ENCODE results near the gene ROS1. TPM values are rescaled to one million over a fixed set of nuclear protein-coding genes. Genes with fewer than 3 reads are reported as not detected.
"Not testable (repeated sequence)": the region's sequence is repeated elsewhere in the genome, so short reads cannot be mapped to it uniquely, and the experiment has no call there.

Gene ROS1
- total RNA-seq, 5 donors from 2014 or later (not counting 1 experiment from before 2014, with no cell fraction given) = 0.03 to 0.07 (median 0.06) TPM; not detected in 2

DNA sequence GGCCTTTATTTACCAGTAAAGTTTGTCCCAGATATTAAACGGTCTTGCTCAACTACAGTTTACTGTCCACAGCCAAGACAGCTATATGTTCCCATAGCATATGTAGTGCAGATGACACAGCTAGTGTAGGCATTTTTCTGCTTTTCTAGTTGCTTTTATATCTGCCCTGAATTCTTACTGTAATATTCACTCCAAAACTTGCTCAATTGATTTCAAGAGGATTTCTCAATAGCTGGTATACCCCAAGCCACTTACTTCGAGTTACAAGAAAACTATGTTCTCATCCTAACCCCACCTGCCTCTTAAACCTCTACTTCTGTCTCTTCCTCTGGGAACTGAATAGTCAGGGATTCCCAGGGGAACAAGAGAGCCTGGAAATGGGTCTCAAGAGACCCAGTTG lies 18.9 kb upstream of the ROS1 start:
- H3K36me3 Mint-ChIP-seq = no peaks in the 10 kb centered on the region
- CTCF ChIA-PET = interaction anchor here (0.7 to 1.3 kb wide), 5 partner anchors 18 to 535 kb away, joined by 3 to 4 read pairs (median 3); no protein-coding TSS in a partner anchor
- no peak overlapping the region for H3K4me3 Mint-ChIP-seq
- H3K9me3 Mint-ChIP-seq = no peaks in the 10 kb centered on the region
- Histone ChIP-seq H3K4me1 (ENCODE audit: control insufficient read depth in 1 of 2, extremely low read depth in 1 of 2, insufficient read depth in 2 of 2, low read length in 2 of 2) (peaks cover 0 to 1% of the 10 kb centered on the region in 2 experiments), H3K9me3 (peaks cover 2% of the 10 kb centered on the region), H3K36me3 (ENCODE audit: control insufficient read depth in 2 of 2, extremely low read depth in 1 of 2, insufficient read depth in 1 of 2, low read length in 1 of 2) (no peaks in the 10 kb centered on the region), H3K4me3 (ENCODE audit: control insufficient read depth in 1 of 2, extremely low read depth in 1 of 2, low read length in 1 of 2) (no peak overlapping the region), H3K27me3 (replicated peaks in 1 of 2; ENCODE audit: control insufficient read depth in 2 of 2, extremely low read depth in 1 of 2, insufficient read depth in 2 of 2, low read length in 1 of 2) (peaks cover 0 to 5% of the 10 kb centered on the region in 2 experiments), H3K27ac (ENCODE audit: low read length) (no peak overlapping the region)
- ATAC-seq (replicated peaks in 1 of 4) (no peak), DNase-seq (no peak)
- peaks cover 33 to 56% of the 10 kb centered on the region in 2 donors for H3K27me3 Mint-ChIP-seq
- H3K4me1 Mint-ChIP-seq = no peaks in the 10 kb centered on the region
- no peak overlapping the region for H3K27ac Mint-ChIP-seq
- POLR2A ChIA-PET = no interaction called here
- WGBS (ENCODE audit: insufficient coverage) = no CpG with 5 or more reads among the region's 2 CpGs

DNA sequence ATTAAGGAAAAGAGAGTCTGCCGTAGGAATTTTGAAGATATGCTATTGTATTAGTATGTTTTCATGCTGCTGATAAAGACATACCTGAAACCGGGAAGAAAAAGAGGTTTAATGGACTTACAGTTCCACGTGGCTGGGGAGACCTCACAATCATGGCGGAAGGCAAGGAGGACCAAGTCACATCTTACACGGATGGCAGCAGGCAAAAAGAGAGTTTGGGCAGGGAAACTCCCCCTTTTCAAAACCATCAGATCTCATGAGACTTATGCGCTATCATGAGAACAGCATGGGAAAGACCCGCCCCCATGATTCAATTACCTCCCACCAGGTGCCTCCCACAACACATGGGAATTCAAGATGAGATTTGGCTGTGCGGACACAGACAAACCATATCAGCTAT lies 16.6 kb upstream of the ROS1 start:
- H3K27me3 ChIP-seq (replicated peaks in 1 of 2; ENCODE audit: control insufficient read depth in 2 of 2, extremely low read depth in 1 of 2, insufficient read depth in 2 of 2, low read length in 1 of 2); H3K36me3 ChIP-seq (ENCODE audit: control insufficient read depth in 2 of 2, extremely low read depth in 1 of 2, insufficient read depth in 1 of 2, low read length in 1 of 2); H3K27ac ChIP-seq (ENCODE audit: low read length); H3K4me1 Mint-ChIP-seq; H3K4me3 Mint-ChIP-seq; POLR2A ChIA-PET; H3K36me3 Mint-ChIP-seq; H3K4me3 ChIP-seq (ENCODE audit: control insufficient read depth in 1 of 2, extremely low read depth in 1 of 2, low read length in 1 of 2); H3K9me3 ChIP-seq; H3K9me3 Mint-ChIP-seq; DNase-seq; ATAC-seq (replicated peaks in 1 of 4); H3K27ac Mint-ChIP-seq; H3K4me1 ChIP-seq (ENCODE audit: control insufficient read depth in 1 of 2, extremely low read depth in 1 of 2, insufficient read depth in 2 of 2, low read length in 2 of 2): not testable (repeated sequence)
- 88% methylated on average over 4 of the region's 8 CpGs for WGBS (ENCODE audit: insufficient coverage)
- peaks cover 28 to 51% of the 10 kb centered on the region in 2 donors for H3K27me3 Mint-ChIP-seq
- CTCF ChIA-PET = interaction anchor here in 1 of 2 donors (0.7 kb wide), 1 partner anchor 37 kb away, joined by 3 read pairs; no protein-coding TSS in a partner anchor

DNA sequence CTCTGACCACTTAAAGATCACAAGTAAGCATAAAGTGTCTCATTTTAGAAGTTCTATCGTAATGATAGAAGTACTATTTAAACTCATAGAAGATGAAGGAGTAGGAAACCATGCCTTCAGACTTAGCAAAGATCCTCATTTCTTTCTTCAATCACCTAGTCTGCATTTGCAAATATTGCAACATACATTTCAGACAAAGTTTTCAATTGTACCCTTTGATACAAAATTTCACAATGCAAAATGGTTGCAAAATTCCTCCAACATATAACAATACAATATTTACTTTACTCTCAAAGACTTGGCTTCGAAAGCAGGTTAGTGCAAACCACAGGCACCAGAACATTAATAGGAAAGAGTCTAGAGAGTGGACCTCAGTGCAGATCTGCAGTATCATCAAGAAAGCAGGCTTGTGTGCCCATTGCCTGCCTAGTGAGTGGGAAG lies 16.1 kb upstream of the ROS1 start:
- H3K4me1 Mint-ChIP-seq = no peaks in the 10 kb centered on the region
- ATAC-seq (replicated peaks in 1 of 4) (no peak), DNase-seq (no peak)
- H3K36me3 ChIP-seq (ENCODE audit: control insufficient read depth in 2 of 2, extremely low read depth in 1 of 2, insufficient read depth in 1 of 2, low read length in 1 of 2) = no peaks in the 10 kb centered on the region
- H3K4me3 Mint-ChIP-seq = no peak overlapping the region
- H3K27me3 Mint-ChIP-seq = peaks cover 25 to 47% of the 10 kb centered on the region in 2 donors
- H3K9me3 ChIP-seq = peaks cover 2% of the 10 kb centered on the region
- H3K36me3 Mint-ChIP-seq = no peaks in the 10 kb centered on the region
- CTCF ChIA-PET = interaction anchor here in 1 of 2 donors (0.6 to 1.2 kb wide), 2 partner anchors 112 to 226 kb away, joined by 3 to 7 read pairs; no protein-coding TSS in a partner anchor
- no peaks in the 10 kb centered on the region for H3K4me1 ChIP-seq (ENCODE audit: control insufficient read depth in 1 of 2, extremely low read depth in 1 of 2, insufficient read depth in 2 of 2, low read length in 2 of 2)
- H3K27ac ChIP-seq (ENCODE audit: low read length) = no peak overlapping the region
- no peak overlapping the region for H3K27ac Mint-ChIP-seq
- peaks cover 0 to 3% of the 10 kb centered on the region in 2 experiments for H3K27me3 ChIP-seq (replicated peaks in 1 of 2; ENCODE audit: control insufficient read depth in 2 of 2, extremely low read depth in 1 of 2, insufficient read depth in 2 of 2, low read length in 1 of 2)
- POLR2A ChIA-PET = interaction anchor here in 1 of 2 donors (0.6 kb wide), 1 partner anchor 1405 kb away, joined by 3 read pairs; no protein-coding TSS in a partner anchor
- no peaks in the 10 kb centered on the region for H3K9me3 Mint-ChIP-seq
- 100% methylated on average over 1 of the region's 2 CpGs for WGBS (ENCODE audit: insufficient coverage)
- H3K4me3 ChIP-seq (ENCODE audit: control insufficient read depth in 1 of 2, extremely low read depth in 1 of 2, low read length in 1 of 2) = no peak overlapping the region

DNA sequence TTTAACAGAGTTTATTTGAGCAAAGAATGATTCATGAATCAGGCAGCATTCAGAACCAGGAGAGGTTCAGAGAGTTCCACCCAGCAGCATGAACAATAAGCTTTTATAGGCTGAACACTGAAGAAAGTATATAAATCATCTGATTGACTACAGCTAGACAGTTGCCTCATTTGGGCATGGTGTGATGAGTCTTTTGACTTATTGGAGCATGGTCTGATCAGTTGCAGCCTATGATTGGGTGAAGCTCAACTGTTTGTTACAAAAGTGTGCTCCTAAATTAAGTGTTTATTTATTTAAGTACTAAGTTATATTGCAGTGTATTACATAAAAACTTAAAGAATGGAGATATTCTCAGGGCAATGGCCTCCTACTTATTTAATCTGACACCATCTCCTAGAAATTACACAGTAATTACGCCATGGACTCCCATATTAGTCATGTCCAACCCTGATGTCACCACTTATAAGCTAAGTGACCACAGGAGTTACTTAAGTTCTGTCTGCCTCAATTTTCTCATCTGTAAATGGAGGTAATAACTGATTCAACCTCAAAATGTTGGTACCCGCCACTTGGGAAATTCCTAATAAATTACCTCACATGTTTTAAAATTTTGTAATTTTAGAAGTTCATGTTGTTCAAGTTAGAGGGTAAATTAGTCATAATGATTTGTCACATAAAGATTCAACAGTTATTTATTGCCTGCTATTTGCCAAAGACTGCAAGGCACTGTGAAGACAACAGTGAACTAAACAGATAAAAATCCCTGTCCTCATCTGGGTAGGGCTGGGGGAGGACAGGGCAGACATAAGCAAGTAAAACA lies 15.2 kb upstream of the ROS1 start:
- Mint-ChIP-seq H3K27me3 (peaks cover 23 to 46% of the 10 kb centered on the region in 2 donors), H3K9me3 (no peaks in the 10 kb centered on the region), H3K4me3 (no peak overlapping the region), H3K36me3 (no peaks in the 10 kb centered on the region), H3K4me1 (no peaks in the 10 kb centered on the region), H3K27ac (no peak overlapping the region)
- ATAC-seq (replicated peaks in 1 of 4) (no peak), DNase-seq (no peak)
- Histone ChIP-seq H3K27me3 (replicated peaks in 1 of 2; ENCODE audit: control insufficient read depth in 2 of 2, extremely low read depth in 1 of 2, insufficient read depth in 2 of 2, low read length in 1 of 2) (peaks cover 0 to 3% of the 10 kb centered on the region in 2 experiments), H3K4me1 (ENCODE audit: control insufficient read depth in 1 of 2, extremely low read depth in 1 of 2, insufficient read depth in 2 of 2, low read length in 2 of 2) (no peaks in the 10 kb centered on the region), H3K27ac (ENCODE audit: low read length) (no peak overlapping the region), H3K9me3 (peaks cover 2% of the 10 kb centered on the region), H3K36me3 (ENCODE audit: control insufficient read depth in 2 of 2, extremely low read depth in 1 of 2, insufficient read depth in 1 of 2, low read length in 1 of 2) (no peaks in the 10 kb centered on the region), H3K4me3 (ENCODE audit: control insufficient read depth in 1 of 2, extremely low read depth in 1 of 2, low read length in 1 of 2) (no peak overlapping the region)
- CTCF ChIA-PET = interaction anchor here (0.6 to 1.2 kb wide), 5 partner anchors 11 to 343 kb away, joined by 3 to 7 read pairs (median 3); no protein-coding TSS in a partner anchor
- WGBS (ENCODE audit: insufficient coverage) = 67% methylated on average over 1 of the region's 2 CpGs
- POLR2A ChIA-PET = interaction anchor here in 1 of 2 donors (0.6 kb wide), 1 partner anchor 1406 kb away, joined by 3 read pairs; no protein-coding TSS in a partner anchor

DNA sequence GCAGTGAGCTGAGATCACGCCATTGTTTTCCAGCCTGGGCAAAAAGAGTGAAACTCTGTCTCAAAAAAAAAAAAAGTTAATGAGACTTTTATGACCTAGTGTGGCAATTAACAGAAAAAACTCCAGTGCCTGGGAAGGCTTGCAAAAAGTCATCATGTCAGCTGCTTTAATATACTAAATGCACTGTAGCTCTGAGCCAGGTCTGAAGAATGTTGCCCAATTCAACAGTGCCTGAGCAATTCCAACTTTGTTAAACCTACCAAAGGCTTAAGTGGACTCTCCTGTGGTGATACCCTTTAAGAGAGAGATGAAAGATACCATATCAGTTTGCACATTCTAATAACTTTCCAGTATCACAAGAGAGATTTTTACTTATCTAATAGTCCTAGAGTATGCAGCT lies 6.5 kb upstream of the ROS1 start:
- Mint-ChIP-seq H3K4me1 (no peaks in the 10 kb centered on the region), H3K36me3 (no peaks in the 10 kb centered on the region), H3K9me3 (no peaks in the 10 kb centered on the region), H3K27me3 (peaks cover 36 to 54% of the 10 kb centered on the region in 2 donors), H3K4me3 (no peak overlapping the region), H3K27ac (no peak overlapping the region)
- Histone ChIP-seq H3K4me3 (ENCODE audit: control insufficient read depth in 1 of 2, extremely low read depth in 1 of 2, low read length in 1 of 2) (no peak overlapping the region), H3K27me3 (replicated peaks in 1 of 2; ENCODE audit: control insufficient read depth in 2 of 2, extremely low read depth in 1 of 2, insufficient read depth in 2 of 2, low read length in 1 of 2) (no peaks in the 10 kb centered on the region), H3K27ac (ENCODE audit: low read length) (no peak overlapping the region), H3K4me1 (ENCODE audit: control insufficient read depth in 1 of 2, extremely low read depth in 1 of 2, insufficient read depth in 2 of 2, low read length in 2 of 2) (no peaks in the 10 kb centered on the region), H3K9me3 (no peaks in the 10 kb centered on the region), H3K36me3 (ENCODE audit: control insufficient read depth in 2 of 2, extremely low read depth in 1 of 2, insufficient read depth in 1 of 2, low read length in 1 of 2) (no peaks in the 10 kb centered on the region)
- no peak for DNase-seq
- ATAC-seq (replicated peaks in 1 of 4) = no peak
- ChIA-PET POLR2A (no interaction called here), CTCF (no interaction called here)
- WGBS (ENCODE audit: insufficient coverage) = 67% methylated on average over 1 of the region's 1 CpG

DNA sequence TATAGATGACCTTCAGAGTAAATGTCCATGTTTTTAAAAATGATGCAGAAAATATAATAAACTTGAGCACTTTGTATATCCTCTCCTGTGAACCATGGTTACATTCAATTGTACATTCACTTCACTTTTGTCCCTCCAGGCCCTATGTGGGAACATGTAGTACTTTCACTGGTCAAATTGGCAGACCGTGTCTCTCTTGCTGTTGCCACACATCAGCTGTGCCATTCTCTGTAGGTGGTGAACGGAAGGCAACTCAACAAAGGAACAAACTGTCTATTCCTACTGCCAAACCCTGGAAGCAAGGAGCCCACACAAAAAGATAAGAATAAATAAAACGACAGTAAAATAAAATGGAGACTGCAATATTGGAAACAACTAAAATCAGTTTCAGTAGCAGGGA lies 2.0 kb downstream of the ROS1 start:
- Mint-ChIP-seq H3K27me3 (peaks cover 14 to 36% of the 10 kb centered on the region in 2 donors), H3K4me1 (no peaks in the 10 kb centered on the region), H3K4me3 (no peak overlapping the region), H3K9me3 (no peaks in the 10 kb centered on the region), H3K27ac (no peak overlapping the region), H3K36me3 (no peaks in the 10 kb centered on the region)
- no peak for DNase-seq
- Histone ChIP-seq H3K9me3 (no peaks in the 10 kb centered on the region), H3K4me1 (ENCODE audit: control insufficient read depth in 1 of 2, extremely low read depth in 1 of 2, insufficient read depth in 2 of 2, low read length in 2 of 2) (no peaks in the 10 kb centered on the region), H3K27me3 (replicated peaks in 1 of 2; ENCODE audit: control insufficient read depth in 2 of 2, extremely low read depth in 1 of 2, insufficient read depth in 2 of 2, low read length in 1 of 2) (peaks cover 0 to 3% of the 10 kb centered on the region in 2 experiments), H3K4me3 (ENCODE audit: control insufficient read depth in 1 of 2, extremely low read depth in 1 of 2, low read length in 1 of 2) (no peak overlapping the region), H3K36me3 (ENCODE audit: control insufficient read depth in 2 of 2, extremely low read depth in 1 of 2, insufficient read depth in 1 of 2, low read length in 1 of 2) (no peaks in the 10 kb centered on the region), H3K27ac (ENCODE audit: low read length) (no peak overlapping the region)
- WGBS (ENCODE audit: insufficient coverage) = no CpG with 5 or more reads among the region's 3 CpGs
- POLR2A ChIA-PET = no interaction called here
- CTCF ChIA-PET = no interaction called here
- ATAC-seq (replicated peaks in 1 of 4) = no peak

Measured in T-cell (primary cell).